Activated T-helper 2 cell treated with anti-CD3 and anti-CD28 coated beads, Interferon-gamma antibody, Interleukin-2, Interleukin-4, amounts not matched to agents 10 μg/mL and 5 μg/mL and 100 μg/mL, durations not matched to agents 14 hours and 24 hours and 36 hours (primary cell): ENCODE measurements around the gene EMC1. TPM values are rescaled to one million over a fixed set of nuclear protein-coding genes. Genes with fewer than 3 reads are reported as not detected.
A peak's percentile ranks its signal among the peaks of the same experiment; 100 is the strongest.
"Not testable (repeated sequence)": the region's sequence is repeated elsewhere in the genome, so short reads cannot be mapped to it uniquely, and the experiment has no call there.

Experiments
- DNase-seq: peaks from one replicate; pipeline ENCODE4 v3.0.0; 2021; ENCODE audit warnings: low spot score
- H3K27ac Mint-ChIP-seq: one replicate; pipeline ENCODE4 v1.8.0; 2021; ENCODE audit warnings: mixed read lengths
- H3K27me3 Mint-ChIP-seq: one replicate; pipeline ENCODE4 v1.8.0; 2021; ENCODE audit warnings: low read depth, mixed read lengths
- H3K36me3 Mint-ChIP-seq: one replicate; pipeline ENCODE4 v1.8.0; 2021; ENCODE audit warnings: low read depth, mixed read lengths
- H3K4me1 Mint-ChIP-seq: one replicate; pipeline ENCODE4 v1.8.0; 2021; ENCODE audit warnings: low read depth, mixed read lengths
- H3K4me3 Mint-ChIP-seq: one replicate; pipeline ENCODE4 v1.8.0; 2021; ENCODE audit warnings: low read depth, mild to moderate bottlenecking, moderate library complexity, mixed read lengths
- H3K9me3 Mint-ChIP-seq: one replicate; pipeline ENCODE4 v1.8.0; 2021; ENCODE audit warnings: mixed read lengths
- intact Hi-C: fragments of 100-400 bp; cut with micrococcal nuclease; formaldehyde crosslinking; loops from one replicate; pipeline ENCODE4 v1.15.1; 2023
- total RNA-seq: library from RNA; stranded (reverse); gene quantifications from 2 replicates; pipeline ENCODE4 v1.2.3, GENCODE V29; 2022

Gene EMC1
- total RNA-seq, 1 donor from 2014 or later, result 57.4 TPM

- intact Hi-C loops, result no loop called here
- no peak overlapping the region for H3K4me3 Mint-ChIP-seq
Measured at GRCh38 chr1:19220080-19220846, 31.1 kb downstream of the EMC1 start.

GRCh38 chr1:19219451-19219850 is 31.9 kb downstream of the EMC1 start:
- peaks cover 11% of the 10 kb centered on the region for H3K4me1 Mint-ChIP-seq
- H3K9me3 Mint-ChIP-seq, result no peaks in the 10 kb centered on the region
- H3K4me3 Mint-ChIP-seq, result no peak overlapping the region
- intact Hi-C loops, result no loop called here
- DNase-seq, result no peak
- H3K27ac Mint-ChIP-seq, result no peak overlapping the region
- peaks cover 76% of the 10 kb centered on the region for H3K36me3 Mint-ChIP-seq
- no peaks in the 10 kb centered on the region for H3K27me3 Mint-ChIP-seq

More at GRCh38 chr1:19220080-19220846, 31.1 kb downstream of the EMC1 start:
- H3K9me3 Mint-ChIP-seq, result no peaks in the 10 kb centered on the region
- H3K4me1 Mint-ChIP-seq, result peaks cover 11% of the 10 kb centered on the region
- peak overlapping the region; percentile 39 for H3K27ac Mint-ChIP-seq
- DNase-seq, result no peak
- no peaks in the 10 kb centered on the region for H3K27me3 Mint-ChIP-seq
- peaks cover 79% of the 10 kb centered on the region for H3K36me3 Mint-ChIP-seq

GRCh38 chr1:19216585-19216984 is 34.7 kb downstream of the EMC1 start:
- H3K27ac Mint-ChIP-seq, result not testable (repeated sequence)

GRCh38 chr1:19213580-19213979 is 37.7 kb downstream of the EMC1 start:
- Mint-ChIP-seq H3K36me3 (peaks cover 70% of the 10 kb centered on the region), H3K4me3 (no peak overlapping the region), H3K9me3 (no peaks in the 10 kb centered on the region), H3K4me1 (peaks cover 34% of the 10 kb centered on the region), H3K27ac (peak overlapping the region; percentile 35), H3K27me3 (no peaks in the 10 kb centered on the region)
- intact Hi-C loops, result loop anchor here (5.0 kb wide), 1 partner anchor 36 kb away; no protein-coding TSS in a partner anchor
- no peak for DNase-seq

More at GRCh38 chr1:19216585-19216984, 34.7 kb downstream of the EMC1 start:
- DNase-seq, H3K9me3 Mint-ChIP-seq, H3K27me3 Mint-ChIP-seq, intact Hi-C loops, H3K4me3 Mint-ChIP-seq: not testable (repeated sequence)
- H3K4me1 Mint-ChIP-seq, result peaks cover 28% of the 10 kb centered on the region
- H3K36me3 Mint-ChIP-seq, result peaks cover 77% of the 10 kb centered on the region

GRCh38 chr1:19212167-19212566 is 39.2 kb downstream of the EMC1 start:
- peaks cover 39% of the 10 kb centered on the region for H3K4me1 Mint-ChIP-seq
- H3K4me3 Mint-ChIP-seq, result peak overlapping the region; percentile 57
- intact Hi-C loops, result loop anchor here (5.0 kb wide), 1 partner anchor 35 kb away; no protein-coding TSS in a partner anchor
- no peak for DNase-seq
- H3K36me3 Mint-ChIP-seq, result peaks cover 67% of the 10 kb centered on the region
- H3K27me3 Mint-ChIP-seq, result no peaks in the 10 kb centered on the region
- no peaks in the 10 kb centered on the region for H3K9me3 Mint-ChIP-seq
- peak overlapping the region; percentile 7 for H3K27ac Mint-ChIP-seq

- peaks cover 46% of the 10 kb centered on the region for H3K4me1 Mint-ChIP-seq
- peaks cover 68% of the 10 kb centered on the region for H3K36me3 Mint-ChIP-seq
- no peak for DNase-seq
- H3K27me3 Mint-ChIP-seq, result no peaks in the 10 kb centered on the region
- H3K27ac Mint-ChIP-seq, result peak overlapping the region; percentile 91
- peak overlapping the region; percentile 95 for H3K4me3 Mint-ChIP-seq
- intact Hi-C loops, result loop anchor here (2.0 to 5.0 kb wide), 2 partner anchors 34 to 40 kb away; partner anchors contain the start of genes EMC1 and MRTO4
- H3K9me3 Mint-ChIP-seq, result no peaks in the 10 kb centered on the region
Measured at GRCh38 chr1:19210772-19211549, 40.4 kb downstream of the EMC1 start.

GRCh38 chr1:19209990-19210771 is 41.1 kb downstream of the EMC1 start, which contains the start of gene UBR4:
Gene UBR4, minus strand, starts transcription at chr1:19210266. Its CDS starts 18 bp downstream, at chr1:19210248.
- H3K27me3 Mint-ChIP-seq, result no peaks in the 10 kb centered on the region
- peaks cover 54% of the 10 kb centered on the region for H3K4me1 Mint-ChIP-seq
- peaks cover 69% of the 10 kb centered on the region for H3K36me3 Mint-ChIP-seq
- intact Hi-C loops, result loop anchor here (1.0 to 5.0 kb wide), 4 partner anchors 24 to 258 kb away; partner anchors contain the start of genes EMC1 and MRTO4
- no peaks in the 10 kb centered on the region for H3K9me3 Mint-ChIP-seq
- H3K27ac Mint-ChIP-seq, result peak within 1 kb of the TSS; percentile 94
- DNase-seq, result peak; percentile 96
- peak within 1 kb of the TSS; percentile 98 for H3K4me3 Mint-ChIP-seq

- peaks cover 73% of the 10 kb centered on the region for H3K36me3 Mint-ChIP-seq
- peak; percentile 44 for DNase-seq
- H3K4me3 Mint-ChIP-seq, result peak overlapping the region; percentile 98
- H3K27me3 Mint-ChIP-seq, result no peaks in the 10 kb centered on the region
- peak overlapping the region; percentile 94 for H3K27ac Mint-ChIP-seq
- intact Hi-C loops, result loop anchor here (1.0 to 5.0 kb wide), 2 partner anchors 23 to 257 kb away; no protein-coding TSS in a partner anchor
- H3K9me3 Mint-ChIP-seq, result no peaks in the 10 kb centered on the region
- peaks cover 60% of the 10 kb centered on the region for H3K4me1 Mint-ChIP-seq
Measured at GRCh38 chr1:19209439-19209989, 41.8 kb downstream of the EMC1 start.

- H3K27me3 Mint-ChIP-seq, result no peaks in the 10 kb centered on the region
- peak overlapping the region; percentile 94 for H3K27ac Mint-ChIP-seq
- intact Hi-C loops, result loop anchor here (1.0 to 5.0 kb wide), 2 partner anchors 23 to 257 kb away; no protein-coding TSS in a partner anchor
- peaks cover 59% of the 10 kb centered on the region for H3K4me1 Mint-ChIP-seq
- H3K36me3 Mint-ChIP-seq, result peaks cover 66% of the 10 kb centered on the region
- DNase-seq, result no peak
- no peaks in the 10 kb centered on the region for H3K9me3 Mint-ChIP-seq
- H3K4me3 Mint-ChIP-seq, result peak overlapping the region; percentile 98
Measured at GRCh38 chr1:19208710-19209438, 42.5 kb downstream of the EMC1 start.

GRCh38 chr1:19206947-19207346 is 44.4 kb downstream of the EMC1 start:
- Mint-ChIP-seq H3K36me3 (peaks cover 59% of the 10 kb centered on the region), H3K4me3 (peak overlapping the region; percentile 22), H3K9me3 (no peaks in the 10 kb centered on the region), H3K27me3 (no peaks in the 10 kb centered on the region), H3K4me1 (peaks cover 60% of the 10 kb centered on the region), H3K27ac (no peak overlapping the region)
- no peak for DNase-seq
- intact Hi-C loops, result loop anchor here (5.0 kb wide), 1 partner anchor 255 kb away; no protein-coding TSS in a partner anchor

- Mint-ChIP-seq H3K36me3 (peaks cover 61% of the 10 kb centered on the region), H3K4me1 (peaks cover 54% of the 10 kb centered on the region), H3K27me3 (no peaks in the 10 kb centered on the region), H3K9me3 (no peaks in the 10 kb centered on the region), H3K4me3 (peak overlapping the region; percentile 15), H3K27ac (peak overlapping the region; percentile 65)
- DNase-seq, result no peak
- intact Hi-C loops, result loop anchor here (1.0 to 5.0 kb wide), 2 partner anchors 20 to 254 kb away; no protein-coding TSS in a partner anchor
Measured at GRCh38 chr1:19205845-19206244, 45.5 kb downstream of the EMC1 start.
